ENCODE results near the gene BTNL9. TPM values are rescaled to one million over a fixed set of nuclear protein-coding genes. Genes with fewer than 3 reads are reported as not detected.

BTNL9 gene
- total RNA-seq, 4 donors from 2014 or later: 7.5 to 18.6 (median 15.0) TPM

- no peak for ATAC-seq
- Histone ChIP-seq H3K27me3 (peaks cover 95% of the 10 kb centered on the region), H3K4me3 (no peak overlapping the region)
Observed at GRCh38 chr5:181111010-181111409, 70.9 kb downstream of the BTNL9 start.

More at GRCh38 chr5:181111010-181111409, 70.9 kb downstream of the BTNL9 start:
- WGBS, 2 donors (ENCODE audit: low coverage in 1 of 2): 50 to 100% methylated on average over 1 of the region's 5 CpGs
- Histone ChIP-seq H3K9me3 (peaks cover 0 to 18% (median 0%) of the 10 kb centered on the region in 3 donors), H3K27ac (no peak overlapping the region), H3K36me3 (no peaks in the 10 kb centered on the region), H3K4me1 (peaks cover 0 to 10% (median 0%) of the 10 kb centered on the region in 3 donors)
- TF ChIP-seq POLR2A (IDR thresholded peaks at IDR 0.05) (no peak), EP300 (IDR thresholded peaks at IDR 0.05) (no peak), POLR2AphosphoS5 (IDR thresholded peaks at IDR 0.05) (no peak), CTCF (IDR thresholded peaks at IDR 0.05) (no peak)

Small RNA genes within 50 kb of the gene (small RNA-seq; reads per million reads assigned to genes)
- 0 reads per million in 4 donors for gene MIR8089
- gene RNU6-1036P: 0 reads per million in 4 donors

Other genes starting within 250 kb of the BTNL9 start
- 100 to 1,000 TPM; 122 to 196 (median 159) TPM for gene MGAT1, start 237.5 kb upstream of the BTNL9 start, total RNA-seq
- 10 to 100 TPM; 19.1 to 34.9 (median 21.4) TPM for gene ZFP62, start 179.0 kb upstream of the BTNL9 start, total RNA-seq
- 1 to 10 TPM in 1 of 4 donors, under 1 TPM in 1, not detected in 2; 0.81 to 1.1 TPM for gene BTNL8, start 141.1 kb upstream of the BTNL9 start, total RNA-seq
- not detected for gene BTNL3, start 51.4 kb upstream of the BTNL9 start, total RNA-seq
- gene OR2V1, start 90.9 kb downstream of the BTNL9 start, total RNA-seq: under 1 TPM in 1 of 4 donors, not detected in 3; 0.12 TPM
- under 1 TPM in 1 of 4 donors, not detected in 3; 0.08 TPM for gene OR2V2, start 107.3 kb downstream of the BTNL9 start, total RNA-seq
- 10 to 100 TPM in 1 of 4 donors, 1 to 10 TPM in 3; 3.0 to 11.0 (median 4.7) TPM for gene TRIM7, start 164.9 kb downstream of the BTNL9 start, total RNA-seq
- 10 to 100 TPM in 3 of 4 donors, 1 to 10 TPM in 1; 9.7 to 17.6 (median 12.1) TPM for gene TRIM41, start 183.0 kb downstream of the BTNL9 start, total RNA-seq
- gene RACK1, start 203.6 kb downstream of the BTNL9 start, total RNA-seq: 1,000 to 10,000 TPM; 1,300 to 1,812 (median 1,580) TPM
- 10 to 100 TPM; 15.9 to 34.7 (median 22.2) TPM for gene TRIM52, start 220.9 kb downstream of the BTNL9 start, total RNA-seq